HG03066 (cell line): ENCODE results near the gene HAUS7.
A peak's percentile ranks its signal among the peaks of the same experiment; 100 is the strongest.

ENCODE experiments used
- ATAC-seq: cut with Tn5 transposase; IDR thresholded peaks from one replicate; pipeline ENCODE4 v1.9.1; 2021; ENCODE audit warnings: low read depth; ENCODE audit not compliant: unreplicated experiment

Gene HAUS7

DNA sequence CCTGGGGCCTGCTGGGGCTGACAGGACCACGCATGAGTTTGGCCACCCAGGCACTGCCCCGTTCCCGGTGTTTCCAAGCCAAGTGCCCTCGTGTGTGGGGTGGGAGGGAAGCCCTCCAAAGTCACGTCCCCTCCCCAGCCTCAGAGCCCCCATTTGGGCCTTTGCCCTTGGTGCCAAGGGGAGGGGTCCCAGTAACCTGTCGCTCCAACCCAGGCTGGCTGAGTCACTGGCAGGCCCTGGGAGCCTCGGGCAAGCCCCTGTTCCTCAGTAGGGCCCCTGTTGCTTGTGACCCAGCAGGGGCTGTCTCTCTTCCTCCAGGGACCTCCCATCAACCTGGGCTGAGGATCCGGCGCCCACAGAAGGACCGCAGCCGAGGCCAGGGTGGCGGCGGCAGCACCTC, 10.7 kb upstream of the HAUS7 start:
- ATAC-seq = no peak

GRCh38 chrX:153478746-153479145, 8.4 kb upstream of the HAUS7 start:
- ATAC-seq = no peak

GRCh38 chrX:153477901-153478300, 7.5 kb upstream of the HAUS7 start:
- ATAC-seq = no peak

DNA sequence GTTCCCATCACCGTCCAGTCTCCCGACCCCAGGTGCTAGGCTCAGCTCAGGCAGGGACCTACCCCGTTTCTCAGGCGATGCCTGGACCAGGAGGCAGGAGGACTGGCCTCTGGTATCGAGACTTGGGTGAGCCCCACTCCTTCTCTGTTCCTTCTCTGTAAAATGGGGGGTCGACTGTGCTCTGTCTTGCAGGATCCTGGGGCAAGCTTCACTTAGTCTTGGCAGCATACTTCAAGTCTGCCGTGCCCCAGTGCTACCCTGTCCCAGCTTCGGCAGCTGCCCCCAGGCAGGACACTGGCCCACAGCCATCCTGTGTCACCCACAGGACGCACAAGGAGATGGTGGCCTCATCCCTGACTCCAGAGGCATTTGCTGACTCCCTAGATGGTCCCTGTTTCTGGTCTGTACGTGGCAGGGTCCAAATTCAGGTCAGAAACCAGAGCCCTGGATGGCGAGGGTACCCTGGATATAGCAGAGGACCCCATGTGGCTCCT, 7.0 kb upstream of the HAUS7 start:
- no peak for ATAC-seq

DNA sequence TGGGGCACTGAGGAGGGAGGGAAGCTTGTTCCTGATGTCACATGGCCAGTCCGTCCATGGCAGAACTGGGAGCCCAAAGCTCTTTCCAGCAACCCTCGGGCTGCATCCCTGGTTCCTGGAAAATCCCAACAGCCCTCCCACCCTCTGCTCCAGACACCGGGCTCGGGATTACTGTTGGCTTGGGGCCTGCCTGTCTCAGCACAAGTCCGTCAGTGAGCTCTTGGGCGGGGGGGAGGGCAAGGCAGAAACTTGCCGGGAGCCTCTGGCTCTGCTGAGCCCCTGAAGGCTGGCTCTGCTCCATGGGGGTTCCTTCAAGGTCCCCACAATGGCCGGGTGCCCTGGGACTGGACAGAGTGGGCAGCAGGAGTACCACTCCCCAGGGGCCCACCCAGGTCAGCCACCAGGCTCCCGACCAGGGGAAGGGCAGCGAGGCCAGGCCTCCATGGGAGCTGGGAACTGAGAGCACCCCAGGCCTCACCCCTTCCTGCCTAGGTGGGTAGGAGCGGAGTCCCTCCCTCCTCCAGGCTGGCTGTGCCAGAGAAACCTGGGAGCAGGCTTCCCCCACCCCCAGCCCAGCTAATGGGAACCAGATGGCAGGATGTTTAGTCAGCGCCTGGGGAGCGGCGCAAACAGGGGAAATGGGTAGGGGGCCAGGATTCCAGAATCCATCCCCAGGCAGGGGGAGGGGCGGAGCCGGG, 6.4 kb upstream of the HAUS7 start:
- ATAC-seq = no peak

- no peak for ATAC-seq
Observed at GRCh38 chrX:153475751-153476281, 5.4 kb upstream of the HAUS7 start.

- no peak for ATAC-seq
Observed at GRCh38 chrX:153475271-153475670, 4.9 kb upstream of the HAUS7 start.

DNA sequence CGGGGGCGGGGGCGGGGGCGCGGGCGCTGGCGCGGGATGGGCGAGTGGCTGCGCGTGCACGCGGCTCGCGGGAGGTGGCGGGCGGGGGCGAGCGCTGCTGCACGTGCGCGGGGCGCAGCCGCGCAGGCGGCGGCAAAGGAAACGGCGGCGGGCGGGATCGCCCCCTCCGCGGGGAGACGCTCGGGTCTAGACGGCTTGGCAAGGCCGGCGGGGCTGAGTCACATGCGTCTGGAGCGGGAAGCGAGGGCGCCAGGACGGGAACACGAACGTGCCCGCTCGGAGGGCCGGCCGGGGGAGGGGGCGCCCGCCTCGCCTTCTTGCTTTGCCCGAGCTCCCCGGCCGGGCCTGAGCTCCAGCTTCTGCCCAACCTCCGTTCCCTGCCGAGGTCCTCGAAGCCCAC, 4.3 kb upstream of the HAUS7 start:
- no peak for ATAC-seq

DNA sequence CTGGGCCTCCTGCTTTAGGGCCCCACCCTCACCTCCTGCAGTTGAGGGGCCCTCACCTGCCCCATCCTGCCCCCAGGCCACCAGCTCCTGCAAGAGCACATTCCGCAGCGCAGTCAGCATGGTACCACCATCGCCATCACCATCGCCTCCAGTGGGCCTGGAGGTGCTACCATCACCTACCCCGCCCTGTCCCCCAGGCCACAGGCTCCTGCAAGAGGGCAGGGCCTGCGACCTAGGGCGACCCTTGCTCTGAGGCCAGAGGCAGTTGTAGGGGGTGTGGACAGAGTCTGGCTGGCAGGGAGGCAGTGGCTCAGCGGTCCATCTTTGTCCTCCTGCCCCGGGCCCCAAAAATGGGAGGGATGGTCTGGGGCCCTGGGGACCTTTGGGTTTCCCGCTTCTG, 3.9 kb upstream of the HAUS7 start:
- no peak for ATAC-seq

DNA sequence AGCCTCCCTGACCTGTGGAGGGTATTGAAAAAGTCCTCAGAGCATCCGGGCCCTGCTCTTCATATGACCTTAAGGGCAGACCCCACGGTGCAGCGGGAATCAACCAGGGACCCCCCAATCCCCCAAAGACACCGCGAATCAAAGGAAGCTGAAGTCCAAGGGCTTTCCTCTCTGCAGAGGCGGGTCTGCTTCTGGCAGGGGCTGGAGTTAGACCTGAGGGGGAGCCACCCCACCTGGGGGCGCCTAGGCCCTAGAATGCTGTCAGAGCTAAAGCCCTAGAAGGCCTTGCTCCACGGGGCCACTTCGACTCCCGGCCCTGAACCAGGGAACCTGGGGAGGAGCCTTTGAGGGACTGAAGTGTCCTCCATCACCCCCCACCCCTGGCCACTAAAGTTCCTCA, 2.8 kb upstream of the HAUS7 start:
- ATAC-seq = no peak

GRCh38 chrX:153471663-153472280, 1.4 kb upstream of the HAUS7 start:
- no peak for ATAC-seq

DNA sequence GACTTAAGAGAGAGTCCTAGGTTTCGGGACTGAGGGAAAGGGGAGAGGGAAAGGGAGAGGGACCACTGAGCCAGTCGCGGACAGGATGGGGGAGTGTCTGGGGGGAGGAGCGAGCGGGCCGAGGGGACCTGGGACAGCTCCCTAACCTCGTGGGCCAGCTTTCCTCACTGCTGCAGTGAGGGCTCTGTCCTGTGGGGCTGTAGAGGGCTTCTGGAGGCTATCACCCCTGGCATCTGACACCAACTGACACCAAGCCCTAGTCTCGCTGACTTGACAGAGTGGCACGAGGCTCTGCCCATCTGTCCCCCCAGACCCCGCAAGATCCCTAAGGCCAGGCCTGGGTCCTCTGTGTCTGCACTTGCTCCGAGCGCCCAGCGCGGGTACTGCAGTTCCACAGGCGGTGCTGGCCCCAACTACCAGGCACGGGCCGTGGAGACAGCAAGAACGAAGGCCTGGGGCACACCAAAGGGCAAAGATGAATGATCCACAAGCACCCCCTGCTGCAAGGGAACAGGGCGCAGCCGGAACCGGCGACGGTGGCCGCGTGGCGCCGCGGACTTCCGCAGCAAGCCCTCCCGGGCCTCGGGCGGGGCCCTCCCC, 465 bp downstream of the HAUS7 start:
- peak; percentile 39 for ATAC-seq

DNA sequence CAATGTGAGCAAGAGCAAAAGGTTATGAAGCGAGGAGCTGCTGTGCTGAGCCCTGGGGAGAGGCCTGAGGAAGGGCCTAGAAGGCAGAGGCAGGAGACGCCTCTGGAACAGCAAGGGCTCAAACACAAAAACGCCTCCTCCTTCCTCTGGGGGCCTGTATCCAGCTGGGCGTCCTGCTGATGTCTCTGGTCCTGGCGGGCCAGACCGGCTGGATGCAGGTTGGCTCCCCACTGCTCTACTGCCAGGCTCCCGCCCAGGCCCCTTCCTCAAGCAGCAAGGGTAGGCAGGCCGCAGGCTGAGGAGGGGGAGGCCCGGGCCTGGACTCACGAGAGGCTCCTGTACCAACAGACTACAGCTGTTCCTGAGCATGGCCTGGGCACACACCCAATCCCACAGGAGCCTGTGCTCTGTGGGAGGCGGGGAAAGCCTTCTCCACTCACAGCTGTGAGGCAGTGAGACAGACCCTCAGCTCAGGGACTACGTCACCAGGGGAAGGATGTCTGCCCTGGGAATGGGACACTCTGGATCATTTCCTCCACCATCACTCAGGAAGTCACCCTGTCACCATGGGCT, 2.3 kb downstream of the HAUS7 start:
- no peak for ATAC-seq

DNA sequence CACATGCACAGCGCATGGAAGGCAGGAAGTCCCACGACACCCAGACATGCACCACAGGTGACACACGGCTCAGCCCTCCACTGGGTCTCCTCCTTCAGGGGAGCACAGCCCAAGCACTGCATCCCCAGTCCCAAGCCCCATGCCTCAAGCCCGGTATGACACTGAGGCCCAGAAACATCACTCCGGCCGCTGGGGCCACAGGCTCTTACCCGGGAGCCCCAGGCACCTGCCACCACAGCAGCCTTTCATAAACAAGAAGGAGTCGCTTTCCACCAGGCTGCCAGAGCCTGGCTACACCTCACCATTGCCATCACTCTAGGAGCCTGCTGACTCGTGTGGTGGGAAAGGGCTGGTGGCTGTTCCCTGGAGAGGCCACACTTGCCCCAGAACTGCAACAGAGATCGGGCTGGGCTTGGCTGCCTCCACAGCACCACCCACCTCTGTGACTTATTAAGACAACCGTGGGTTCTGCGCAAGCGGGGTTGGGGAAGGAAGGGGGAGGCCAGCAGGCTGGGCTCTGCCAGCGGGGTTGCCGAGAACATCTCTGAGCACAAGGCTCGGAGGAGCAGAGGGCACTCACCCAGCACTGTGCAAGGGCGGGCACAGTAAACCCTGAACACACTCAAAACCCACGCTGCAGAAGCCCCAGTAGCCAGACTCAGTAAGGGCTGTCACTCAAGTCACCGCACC, 4.5 kb downstream of the HAUS7 start:
- ATAC-seq = no peak

DNA sequence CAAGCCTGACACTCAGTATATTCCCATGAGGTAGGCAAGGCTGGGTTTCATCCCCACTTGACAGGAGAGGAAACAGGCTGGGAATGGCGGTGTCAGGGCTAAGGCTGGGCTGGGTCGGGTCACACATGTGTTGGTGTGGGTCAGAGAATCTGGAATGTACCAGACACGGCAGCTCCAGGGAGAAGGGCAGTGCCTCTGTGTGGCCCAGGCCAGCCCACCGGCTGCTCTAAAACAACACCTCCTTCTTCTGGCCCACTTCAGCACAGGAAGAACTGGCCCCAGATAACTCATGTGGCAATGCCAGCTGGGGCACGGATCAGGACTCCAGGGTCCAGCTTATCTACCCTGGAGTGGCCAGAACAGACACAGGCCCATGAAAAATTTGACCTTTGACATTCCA, 6.3 kb downstream of the HAUS7 start:
- ATAC-seq = no peak

DNA sequence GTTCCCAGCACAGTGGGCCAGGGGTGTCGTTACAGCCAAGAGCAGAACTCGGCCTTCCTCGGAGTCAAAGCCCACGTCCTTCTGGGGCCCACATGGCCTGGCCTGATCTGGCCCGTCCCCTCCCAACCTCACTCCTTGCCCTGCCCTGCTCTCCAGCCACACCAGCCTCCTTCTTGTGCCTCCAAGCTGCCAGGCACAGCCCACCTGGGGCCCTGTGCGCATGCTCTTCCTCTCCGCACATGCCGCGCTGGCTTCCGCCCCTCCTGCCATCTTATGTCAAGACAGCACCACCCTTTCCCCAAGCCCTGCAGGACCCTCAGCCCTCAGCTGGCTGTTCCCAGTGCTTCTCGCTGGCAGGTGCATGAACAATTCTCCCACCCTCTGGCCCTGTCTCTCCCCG, 6.8 kb downstream of the HAUS7 start:
- no peak for ATAC-seq

DNA sequence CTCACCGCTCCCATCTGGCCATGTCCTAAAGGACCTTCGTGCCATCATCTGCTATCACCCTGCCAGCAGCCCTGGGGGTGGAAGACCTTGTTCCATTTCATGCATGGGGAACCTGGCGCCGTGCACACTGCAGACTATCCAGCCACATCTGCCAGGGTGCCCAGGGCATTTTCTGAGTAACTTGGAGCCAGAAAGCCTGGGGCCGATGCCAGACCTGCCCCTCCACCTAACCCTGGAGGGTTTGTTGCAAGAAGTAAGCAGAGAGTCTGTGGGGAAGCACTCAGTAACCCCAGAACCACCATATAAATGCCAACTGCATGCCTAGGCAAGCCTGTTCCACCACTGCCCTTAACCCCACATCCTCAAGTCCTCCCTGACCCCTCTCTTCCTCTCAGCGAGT, 7.3 kb downstream of the HAUS7 start:
- ATAC-seq = no peak

DNA sequence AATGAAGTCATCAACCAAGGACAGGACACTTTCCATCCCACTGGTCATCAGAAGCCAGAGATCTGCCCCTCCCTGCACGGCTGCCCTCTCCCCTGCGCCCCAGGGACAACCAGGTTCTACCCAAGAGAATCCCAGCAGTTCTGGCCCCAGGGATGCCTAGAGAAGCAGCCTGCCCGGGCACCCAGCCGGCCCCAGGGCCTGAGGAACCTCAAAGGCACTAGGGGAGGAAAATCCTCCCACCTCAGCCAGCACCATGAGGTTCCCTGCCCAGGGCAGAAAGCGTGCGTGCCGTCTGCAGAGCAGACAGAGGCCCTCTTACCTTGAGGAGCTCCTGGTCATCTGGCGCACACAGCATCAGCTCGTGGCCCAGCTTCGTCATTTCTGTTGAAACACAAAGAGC, 8.1 kb downstream of the HAUS7 start:
- no peak for ATAC-seq

DNA sequence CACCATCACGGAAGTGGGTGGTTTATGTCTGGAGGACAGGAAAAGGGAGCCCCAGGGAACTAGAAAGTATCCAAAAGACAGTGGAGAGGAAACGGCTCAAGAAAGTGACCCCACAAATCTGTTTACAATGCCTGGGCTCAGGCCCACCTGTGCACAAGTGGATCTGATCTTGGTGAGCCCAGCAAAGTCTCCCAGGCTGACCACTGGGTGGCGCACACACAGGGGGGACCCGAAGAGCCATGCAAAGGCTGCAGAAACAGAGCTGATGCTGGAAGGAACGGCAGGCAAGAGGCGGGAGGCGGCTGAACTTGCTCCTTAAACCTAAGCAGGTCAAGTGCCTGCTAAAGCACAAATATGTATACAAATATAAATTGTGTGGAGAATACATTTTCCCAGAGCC, 9.6 kb downstream of the HAUS7 start:
- ATAC-seq = no peak

DNA sequence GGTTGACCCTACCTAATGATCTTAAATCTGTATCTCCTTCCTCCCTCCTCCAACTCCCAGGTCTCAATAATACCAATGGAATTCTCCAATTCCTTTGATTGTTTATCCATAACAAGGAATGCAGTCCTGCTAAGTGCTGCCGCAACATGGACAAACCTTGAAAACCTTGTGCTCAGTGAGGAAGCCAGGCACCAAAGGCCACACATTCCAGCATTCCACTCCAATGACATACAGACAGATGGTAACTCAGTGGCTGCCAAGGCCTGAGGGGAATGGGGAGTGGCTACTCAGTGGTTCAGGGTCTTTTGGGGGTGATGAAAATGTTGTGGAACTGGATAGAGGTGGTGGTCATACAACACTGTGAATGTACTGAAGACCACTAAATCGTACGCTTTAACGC, 10.4 kb downstream of the HAUS7 start:
- ATAC-seq = no peak

DNA sequence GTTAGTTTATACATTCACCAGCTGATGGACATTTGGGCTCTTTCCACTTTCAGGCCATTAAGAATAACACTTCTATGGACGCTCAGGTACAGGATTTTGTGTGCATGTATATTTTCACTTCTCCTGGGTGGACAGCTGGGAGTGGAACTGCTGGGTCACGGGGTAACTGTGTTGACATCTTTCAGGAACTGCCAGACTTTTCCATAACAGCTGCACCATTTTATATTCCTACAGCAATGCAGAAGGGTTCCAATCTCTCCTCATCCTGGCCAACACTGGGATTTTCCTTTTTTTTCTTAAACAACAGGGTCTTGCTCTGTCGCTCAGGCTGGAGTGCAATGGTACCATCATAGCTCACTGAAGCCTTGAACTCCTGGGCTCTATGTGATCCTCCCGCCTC, 11.9 kb downstream of the HAUS7 start:
- ATAC-seq = no peak
